Endothelial cell of umbilical vein (primary cell): Measurements from ENCODE around the gene NRXN3. TPM values are rescaled to one million over a fixed set of nuclear protein-coding genes. Genes with fewer than 3 reads are reported as not detected.

Experiments
- BruUV-seq: library from RNA; stranded (reverse); fragments of 400-500 nt; replicated peaks from 2 replicates; lab custom pipeline; 2021; lab: Mats Ljungman, UMichigan
- CTCF ChIA-PET: fragments of 300-600, 350-600 bp; sonication (Branson Sonifier 250); formaldehyde crosslinking; loops from one replicate; lab custom pipeline; 2021; ENCODE audit warnings: antibody characterized with exemption, inconsistent platforms; lab: Charles Lee
- POLR2A ChIA-PET: fragments of 300-600, 350-600 bp; sonication (Branson Sonifier 250); formaldehyde crosslinking; loops from one replicate; lab custom pipeline; 2021; ENCODE audit warnings: antibody characterized with exemption, inconsistent platforms; lab: Charles Lee
- DNase-seq: peaks from one replicate; pipeline ENCODE4 v3.0.0-alpha.2; 2011; ENCODE audit warnings: low read depth, low spot score
- FAIRE-seq: peaks from 2 replicates; lab custom pipeline; 2011; peaks lifted over from hg19 to GRCh38; lab: Jason Lieb, UNC
- H2AFZ ChIP-seq: 2 replicates; pipeline ENCODE4 v1.6.0; 2012; ENCODE audit warnings: low read depth, low read length, control low read depth, inconsistent platforms
- H3K27ac ChIP-seq: 2 replicates; pipeline ENCODE4 v1.5.1; 2011; ENCODE audit warnings: low read depth, mild to moderate bottlenecking, control low read depth, low read length, moderate library complexity; ENCODE audit not compliant: insufficient read depth
- H3K27me3 ChIP-seq, 2 experiments: 2 replicates each; pipeline versions ENCODE4 v1.6.0 to v1.6.1; 2011; ENCODE audit warnings: low read length in 2 of 2, mixed read lengths in 1 of 2; ENCODE audit not compliant: control insufficient read depth in 2 of 2, insufficient read depth in 2 of 2
- H3K36me3 ChIP-seq, 2 experiments: 2 replicates in 1 of 2; 3 replicates in 1 of 2; pipeline ENCODE4 v1.5.1; 2011; ENCODE audit warnings: low read length in 2 of 2, mild to moderate bottlenecking in 1 of 2, moderate library complexity in 1 of 2; ENCODE audit not compliant: control insufficient read depth in 2 of 2, insufficient read depth in 2 of 2; ENCODE audit errors: extremely low read depth in 1 of 2
- H3K4me1 ChIP-seq: 3 replicates; pipeline ENCODE4 v1.5.1; 2011; ENCODE audit warnings: mild to moderate bottlenecking, low read length; ENCODE audit not compliant: control insufficient read depth, insufficient read depth; ENCODE audit errors: extremely low read depth
- H3K4me2 ChIP-seq: 2 replicates; pipeline ENCODE4 v1.6.1; 2011; ENCODE audit warnings: low read length, control low read depth, mixed read lengths; ENCODE audit not compliant: insufficient read depth
- H3K4me3 ChIP-seq, 3 experiments: fragments of 200-600 bp in 1 of 3; sonication (generic), shearing (Covaris generic) in 1 of 3; replicated peaks in 1 of 3; 2 replicates each; pipeline ENCODE4 v1.5.1; 2011 to 2016; ENCODE audit warnings: control low read depth in 3 of 3, low read length in 3 of 3, mild to moderate bottlenecking in 2 of 3, inconsistent platforms in 1 of 3, low read depth in 1 of 3, moderate library complexity in 1 of 3; ENCODE audit not compliant: insufficient read depth in 1 of 3
- H3K79me2 ChIP-seq: 2 replicates; pipeline ENCODE4 v1.6.0; 2012; ENCODE audit warnings: low read length, inconsistent platforms; ENCODE audit not compliant: control insufficient read depth, insufficient read depth
- H3K9ac ChIP-seq: replicated peaks from 2 replicates; pipeline ENCODE3; 2011; ENCODE audit warnings: low read length, control low read depth; ENCODE audit not compliant: insufficient read depth; ENCODE audit errors: extremely low read depth
- H3K9me1 ChIP-seq: replicated peaks from 3 replicates; pipeline ENCODE4 v1.6.0; 2011; ENCODE audit warnings: mild to moderate bottlenecking, low read length; ENCODE audit not compliant: control insufficient read depth, insufficient read depth; ENCODE audit errors: extremely low read depth
- H3K9me3 ChIP-seq: replicated peaks from 2 replicates; pipeline ENCODE4 v1.5.1; 2012; ENCODE audit warnings: low read length, inconsistent platforms; ENCODE audit not compliant: control insufficient read depth, insufficient read depth
- H4K20me1 ChIP-seq: replicated peaks from 2 replicates; pipeline ENCODE3; 2011; ENCODE audit warnings: mild to moderate bottlenecking, low read length; ENCODE audit not compliant: control insufficient read depth, insufficient read depth; ENCODE audit errors: extremely low read depth
- EZH2 ChIP-seq: IDR thresholded peaks from 2 replicates; pipeline ENCODE4 v1.6.1; 2012; ENCODE audit warnings: borderline replicate concordance, low read depth, mild to moderate bottlenecking, moderate library complexity, low read length, inconsistent platforms; ENCODE audit not compliant: severe bottlenecking
- FOS ChIP-seq: IDR thresholded peaks from 2 replicates; pipeline ENCODE4 v1.6.1; 2011; ENCODE audit warnings: mild to moderate bottlenecking, low read length, moderate library complexity, borderline replicate concordance; ENCODE audit not compliant: insufficient read depth
- GATA2 ChIP-seq: IDR thresholded peaks from 2 replicates; pipeline ENCODE4 v1.7.0; 2011; ENCODE audit warnings: low read depth, mild to moderate bottlenecking, moderate library complexity, mixed read lengths, low read length; ENCODE audit not compliant: insufficient read length, insufficient read depth
- JUN ChIP-seq: IDR thresholded peaks from 2 replicates; pipeline ENCODE4 v1.6.1; 2011; ENCODE audit warnings: borderline replicate concordance, low read depth; ENCODE audit not compliant: insufficient read length, insufficient read depth
- MYC ChIP-seq: IDR thresholded peaks from one replicate; pipeline ENCODE4 v1.6.1; 2011; ENCODE audit warnings: mild to moderate bottlenecking, low read depth, low read length
- POLR2A ChIP-seq: IDR thresholded peaks from 2 replicates; pipeline ENCODE4 v1.6.1; 2012; ENCODE audit warnings: low read depth, mild to moderate bottlenecking, control low read depth, low read length
- dilution Hi-C: fragments of 300-500 bp; cut with MboI; formaldehyde crosslinking; loops from one replicate; pipeline ENCODE4 v1.15.0; 2019; ENCODE audit warnings: low sequenced_read_pairs; ENCODE audit not compliant: extremely low pct_ligation_motif_present
- intact Hi-C: fragments of 100-400 bp; cut with micrococcal nuclease; formaldehyde crosslinking; loops from one replicate; pipeline ENCODE4 v1.10.0; 2022
- polyA plus RNA-seq, 4 experiments: library from polyadenylated mRNA; depleted of rRNA in 3 of 4; stranded (reverse) in 3 of 4; unstranded in 1 of 4; fragments of >200 nt; gene quantifications; 2 replicates each; pipeline versions ENCODE4 v1.2.1 to v1.2.3, GENCODE V29; 2011 to 2012; ENCODE audit warnings: missing spikeins in 1 of 4
- total RNA-seq: library from RNA; stranded (reverse); gene quantifications from 2 replicates; pipeline ENCODE4 v1.2.3, GENCODE V29; 2021
- TF ChIP-seq, protein P1 (sequence below): IDR thresholded peaks from 2 replicates; pipeline ENCODE4 v1.6.1; 2011; ENCODE audit not compliant: insufficient read depth, insufficient read length
- TF ChIP-seq, protein P2 (sequence below), 2 donors: IDR thresholded peaks; 1 replicate in 1 of 2; 2 replicates in 1 of 2; pipeline ENCODE4 v1.5.1; 2011; ENCODE audit warnings: low read length in 2 of 2, mild to moderate bottlenecking in 2 of 2, moderate library complexity in 2 of 2, control low read depth in 1 of 2, inconsistent platforms in 1 of 2, low read depth in 1 of 2; ENCODE audit not compliant: insufficient read depth in 1 of 2; ENCODE audit errors: extremely low read depth in 1 of 2

NRXN3 gene
- total and polyA plus RNA-seq, 2 donors (not counting 3 experiments of a cell fraction or from before 2014, with no cell fraction given), result 0.72 to 4.2 TPM

DNA sequence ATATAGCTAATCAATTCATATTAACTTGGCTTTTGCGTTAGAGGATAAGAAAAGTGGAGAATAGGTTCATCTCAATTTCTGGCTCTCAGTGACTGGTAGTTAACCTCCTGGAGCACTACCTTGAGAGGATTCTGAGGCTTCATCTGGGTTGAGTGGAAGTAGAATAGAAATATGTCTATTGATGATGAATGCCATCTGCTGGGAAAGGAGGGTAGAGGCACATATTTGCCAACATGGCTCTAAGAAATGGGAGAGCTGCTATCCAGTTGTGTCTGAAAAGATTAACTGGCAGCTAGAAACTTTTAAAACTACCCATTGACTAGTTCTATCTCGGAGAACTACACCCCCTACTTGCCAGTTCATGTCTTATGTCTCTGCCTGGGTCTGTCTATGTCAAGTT, 530.1 kb downstream of the NRXN3 start:
- POLR2A ChIA-PET, result no interaction called here
- Histone ChIP-seq H3K27ac (no peak overlapping the region), H3K79me2 (no peaks in the 10 kb centered on the region), H3K27me3 (no peaks in the 10 kb centered on the region), H4K20me1 (no peaks in the 10 kb centered on the region), H3K9me3 (no peaks in the 10 kb centered on the region), H3K9me1 (no peaks in the 10 kb centered on the region), H2AFZ (no peak overlapping the region), H3K4me3 (no peak overlapping the region), H3K36me3 (no peaks in the 10 kb centered on the region), H3K4me2 (no peak overlapping the region), H3K9ac (no peak overlapping the region), H3K4me1 (no peaks in the 10 kb centered on the region)
- dilution Hi-C loops (no loop called here), intact Hi-C loops (loop anchor here (2.0 kb wide), 1 partner anchor 837 kb away; no protein-coding TSS in a partner anchor)
- DNase-seq, result no peak
- TF ChIP-seq, protein P1, sequence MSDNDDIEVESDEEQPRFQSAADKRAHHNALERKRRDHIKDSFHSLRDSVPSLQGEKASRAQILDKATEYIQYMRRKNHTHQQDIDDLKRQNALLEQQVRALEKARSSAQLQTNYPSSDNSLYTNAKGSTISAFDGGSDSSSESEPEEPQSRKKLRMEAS, result no peak
- TF ChIP-seq EZH2, result no peak
- TF ChIP-seq FOS, result no peak
- no peak for TF ChIP-seq POLR2A
- no peak for TF ChIP-seq MYC
- TF ChIP-seq JUN, result no peak
- TF ChIP-seq, protein P2, sequence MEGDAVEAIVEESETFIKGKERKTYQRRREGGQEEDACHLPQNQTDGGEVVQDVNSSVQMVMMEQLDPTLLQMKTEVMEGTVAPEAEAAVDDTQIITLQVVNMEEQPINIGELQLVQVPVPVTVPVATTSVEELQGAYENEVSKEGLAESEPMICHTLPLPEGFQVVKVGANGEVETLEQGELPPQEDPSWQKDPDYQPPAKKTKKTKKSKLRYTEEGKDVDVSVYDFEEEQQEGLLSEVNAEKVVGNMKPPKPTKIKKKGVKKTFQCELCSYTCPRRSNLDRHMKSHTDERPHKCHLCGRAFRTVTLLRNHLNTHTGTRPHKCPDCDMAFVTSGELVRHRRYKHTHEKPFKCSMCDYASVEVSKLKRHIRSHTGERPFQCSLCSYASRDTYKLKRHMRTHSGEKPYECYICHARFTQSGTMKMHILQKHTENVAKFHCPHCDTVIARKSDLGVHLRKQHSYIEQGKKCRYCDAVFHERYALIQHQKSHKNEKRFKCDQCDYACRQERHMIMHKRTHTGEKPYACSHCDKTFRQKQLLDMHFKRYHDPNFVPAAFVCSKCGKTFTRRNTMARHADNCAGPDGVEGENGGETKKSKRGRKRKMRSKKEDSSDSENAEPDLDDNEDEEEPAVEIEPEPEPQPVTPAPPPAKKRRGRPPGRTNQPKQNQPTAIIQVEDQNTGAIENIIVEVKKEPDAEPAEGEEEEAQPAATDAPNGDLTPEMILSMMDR (IDR thresholded peaks at IDR 0.05; ENCODE audit: extremely low read depth in 1 of 2, insufficient read depth in 1 of 2, low read depth in 1 of 2, low read length in 2 of 2), result peak in 1 of 2 donors; percentile 2
- no peak for TF ChIP-seq GATA2
- no TSS peak for BruUV-seq
- CTCF ChIA-PET, result interaction anchor here (1.0 to 2.5 kb wide), 4 partner anchors 134 to 838 kb away, joined by 4 to 7 read pairs (median 5); no protein-coding TSS in a partner anchor
- no peak for FAIRE-seq
